Panc1 (cell line): ENCODE measurements around the gene PDK4. TPM values are rescaled to one million over a fixed set of nuclear protein-coding genes. Genes with fewer than 3 reads are reported as not detected.

ENCODE experiments used
- ATAC-seq: fragments of 200-7000 bp; cut with Tn5 transposase; 2 replicates; pipeline ENCODE4 v1.9.1; 2020; ENCODE audit warnings: mild to moderate bottlenecking, moderate library complexity
- BruUV-seq: library from RNA; stranded (reverse); fragments of 400-500 nt; replicated peaks from 2 replicates; lab custom pipeline; 2021; lab: Mats Ljungman, UMichigan
- CTCF ChIA-PET: fragments of 300-600 bp; sonication (Branson Sonifier 250); formaldehyde crosslinking; loops from one replicate; lab custom pipeline; 2022; ENCODE audit warnings: antibody characterized with exemption; lab: Charles Lee
- POLR2A ChIA-PET: fragments of 300-600 bp; sonication (Branson Sonifier 250); formaldehyde crosslinking; loops from one replicate; lab custom pipeline; 2022; ENCODE audit warnings: antibody characterized with exemption; lab: Charles Lee
- DNase-seq: peaks from one replicate; pipeline ENCODE4 v3.0.0-alpha.2; 2010; ENCODE audit warnings: low read depth, low spot score
- H3K27ac ChIP-seq: 2 replicates; pipeline ENCODE4 v1.5.1; 2011; ENCODE audit warnings: mild to moderate bottlenecking, low read length, inconsistent platforms
- H3K27me3 ChIP-seq: fragments of 200-500 bp; sonication (Bioruptor generic); 2 replicates; pipeline ENCODE4 v1.6.0; 2014; ENCODE audit warnings: low read length, inconsistent platforms; ENCODE audit not compliant: control insufficient read depth, insufficient read depth
- H3K36me3 ChIP-seq: fragments of 200-500 bp; sonication (Bioruptor generic); 2 replicates; pipeline ENCODE4 v1.5.1; 2014; ENCODE audit warnings: inconsistent platforms, mild to moderate bottlenecking, low read length, moderate library complexity; ENCODE audit not compliant: control insufficient read depth, insufficient read depth
- H3K4me1 ChIP-seq: 2 replicates; pipeline ENCODE4 v1.5.1; 2011; ENCODE audit warnings: inconsistent platforms, mild to moderate bottlenecking, low read length, moderate library complexity; ENCODE audit not compliant: control insufficient read depth, insufficient read depth
- H3K4me3 ChIP-seq, 2 experiments: 2 replicates each; pipeline ENCODE4 v1.5.1; 2011 to 2012; ENCODE audit warnings: low read depth in 2 of 2, low read length in 2 of 2, mild to moderate bottlenecking in 2 of 2, inconsistent platforms in 1 of 2, moderate library complexity in 1 of 2
- H3K9me3 ChIP-seq: fragments of 200-500 bp; sonication (Bioruptor generic); 2 replicates; pipeline ENCODE4 v1.5.1; 2014; ENCODE audit warnings: low read depth, mild to moderate bottlenecking, inconsistent platforms, low read length, moderate library complexity; ENCODE audit not compliant: control insufficient read depth, insufficient read depth
- POLR2AphosphoS5 ChIP-seq: IDR thresholded peaks from 2 replicates; pipeline ENCODE4 v1.6.1; 2012; ENCODE audit warnings: mild to moderate bottlenecking, low read depth, low read length, moderate library complexity
- SIN3A ChIP-seq: IDR thresholded peaks from 2 replicates; pipeline ENCODE4 v1.6.1; 2012; ENCODE audit warnings: low read depth, mild to moderate bottlenecking, low read length, moderate library complexity, borderline replicate concordance; ENCODE audit not compliant: insufficient read depth
- TCF7L2 ChIP-seq: IDR thresholded peaks from 2 replicates; pipeline ENCODE4 v1.6.1; 2011; ENCODE audit warnings: mild to moderate bottlenecking, low read depth, low read length, inconsistent platforms
- in situ Hi-C: cut with HindIII; loops from 2 replicates; pipeline ENCODE4 v1.10.0; 2016; ENCODE audit warnings: low sequenced_read_pairs, low pct_unique_long_range_greater_than_20kb
- intact Hi-C: fragments of 100-400 bp; cut with micrococcal nuclease; formaldehyde crosslinking; loops from one replicate; pipeline ENCODE4 v1.10.0; 2022; ENCODE audit not compliant: unreplicated experiment
- total RNA-seq: library from RNA; stranded (reverse); gene quantifications from one replicate; pipeline ENCODE4 v1.2.1, GENCODE V29; 2021; ENCODE audit not compliant: unreplicated experiment
- TF ChIP-seq, protein P1 (sequence below), 2 experiments: IDR thresholded peaks; 2 replicates each; pipeline ENCODE4 v1.6.1; 2011 to 2012; ENCODE audit warnings: low read depth in 2 of 2, control low read depth in 1 of 2, low read length in 1 of 2, mild to moderate bottlenecking in 1 of 2, moderate library complexity in 1 of 2; ENCODE audit not compliant: insufficient read depth in 1 of 2
- TF ChIP-seq, protein P2 (sequence below): fragments of 450-650 bp; IDR thresholded peaks from 2 replicates; pipeline ENCODE4 v1.5.1; 2017; ENCODE audit warnings: mild to moderate bottlenecking

The PDK4 gene
- total RNA-seq, 1 experiment from 2014 or later, result 1.4 TPM

DNA sequence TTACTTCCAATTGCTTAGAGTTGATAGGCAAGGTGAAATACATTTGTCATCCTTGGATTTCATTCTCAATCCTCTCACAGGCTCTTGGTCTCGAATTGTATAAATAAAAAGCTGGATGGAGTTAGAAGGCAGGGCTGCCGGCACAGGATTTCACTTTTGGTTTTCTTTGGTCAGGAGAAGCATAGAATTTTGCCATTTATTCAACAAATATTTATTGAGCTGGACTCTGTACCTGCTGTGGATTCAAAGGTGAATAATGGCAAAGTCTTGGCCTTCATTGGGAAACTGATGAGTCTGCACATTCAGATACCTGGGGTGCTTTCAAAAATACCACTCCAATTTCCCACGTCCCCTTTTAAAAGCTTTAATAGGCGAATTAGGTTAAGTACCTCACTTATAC lies 49.7 kb downstream of the PDK4 start:
- H3K27me3 ChIP-seq, result no peaks in the 10 kb centered on the region
- intact Hi-C loops (no loop called here), in situ Hi-C loops (no loop called here)
- no peaks in the 10 kb centered on the region for H3K9me3 ChIP-seq
- no peak overlapping the region for H3K27ac ChIP-seq
- H3K4me1 ChIP-seq, result no peaks in the 10 kb centered on the region; the same call in 1 of the 2 replicates
- ChIA-PET CTCF (interaction anchor here (1.1 kb wide), 1 partner anchor 139 kb away, joined by 3 read pairs; no protein-coding TSS in a partner anchor), POLR2A (no interaction called here)
- no TSS peak for BruUV-seq
- H3K4me3 ChIP-seq, result no peak overlapping the region
- no peak for TF ChIP-seq TCF7L2
- TF ChIP-seq SIN3A, result no peak
- TF ChIP-seq, protein P1, sequence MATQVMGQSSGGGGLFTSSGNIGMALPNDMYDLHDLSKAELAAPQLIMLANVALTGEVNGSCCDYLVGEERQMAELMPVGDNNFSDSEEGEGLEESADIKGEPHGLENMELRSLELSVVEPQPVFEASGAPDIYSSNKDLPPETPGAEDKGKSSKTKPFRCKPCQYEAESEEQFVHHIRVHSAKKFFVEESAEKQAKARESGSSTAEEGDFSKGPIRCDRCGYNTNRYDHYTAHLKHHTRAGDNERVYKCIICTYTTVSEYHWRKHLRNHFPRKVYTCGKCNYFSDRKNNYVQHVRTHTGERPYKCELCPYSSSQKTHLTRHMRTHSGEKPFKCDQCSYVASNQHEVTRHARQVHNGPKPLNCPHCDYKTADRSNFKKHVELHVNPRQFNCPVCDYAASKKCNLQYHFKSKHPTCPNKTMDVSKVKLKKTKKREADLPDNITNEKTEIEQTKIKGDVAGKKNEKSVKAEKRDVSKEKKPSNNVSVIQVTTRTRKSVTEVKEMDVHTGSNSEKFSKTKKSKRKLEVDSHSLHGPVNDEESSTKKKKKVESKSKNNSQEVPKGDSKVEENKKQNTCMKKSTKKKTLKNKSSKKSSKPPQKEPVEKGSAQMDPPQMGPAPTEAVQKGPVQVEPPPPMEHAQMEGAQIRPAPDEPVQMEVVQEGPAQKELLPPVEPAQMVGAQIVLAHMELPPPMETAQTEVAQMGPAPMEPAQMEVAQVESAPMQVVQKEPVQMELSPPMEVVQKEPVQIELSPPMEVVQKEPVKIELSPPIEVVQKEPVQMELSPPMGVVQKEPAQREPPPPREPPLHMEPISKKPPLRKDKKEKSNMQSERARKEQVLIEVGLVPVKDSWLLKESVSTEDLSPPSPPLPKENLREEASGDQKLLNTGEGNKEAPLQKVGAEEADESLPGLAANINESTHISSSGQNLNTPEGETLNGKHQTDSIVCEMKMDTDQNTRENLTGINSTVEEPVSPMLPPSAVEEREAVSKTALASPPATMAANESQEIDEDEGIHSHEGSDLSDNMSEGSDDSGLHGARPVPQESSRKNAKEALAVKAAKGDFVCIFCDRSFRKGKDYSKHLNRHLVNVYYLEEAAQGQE (IDR thresholded peaks at IDR 0.05; ENCODE audit: insufficient read depth in 1 of 2, low read depth in 2 of 2, low read length in 1 of 2), result no peak
- TF ChIP-seq, protein P2, sequence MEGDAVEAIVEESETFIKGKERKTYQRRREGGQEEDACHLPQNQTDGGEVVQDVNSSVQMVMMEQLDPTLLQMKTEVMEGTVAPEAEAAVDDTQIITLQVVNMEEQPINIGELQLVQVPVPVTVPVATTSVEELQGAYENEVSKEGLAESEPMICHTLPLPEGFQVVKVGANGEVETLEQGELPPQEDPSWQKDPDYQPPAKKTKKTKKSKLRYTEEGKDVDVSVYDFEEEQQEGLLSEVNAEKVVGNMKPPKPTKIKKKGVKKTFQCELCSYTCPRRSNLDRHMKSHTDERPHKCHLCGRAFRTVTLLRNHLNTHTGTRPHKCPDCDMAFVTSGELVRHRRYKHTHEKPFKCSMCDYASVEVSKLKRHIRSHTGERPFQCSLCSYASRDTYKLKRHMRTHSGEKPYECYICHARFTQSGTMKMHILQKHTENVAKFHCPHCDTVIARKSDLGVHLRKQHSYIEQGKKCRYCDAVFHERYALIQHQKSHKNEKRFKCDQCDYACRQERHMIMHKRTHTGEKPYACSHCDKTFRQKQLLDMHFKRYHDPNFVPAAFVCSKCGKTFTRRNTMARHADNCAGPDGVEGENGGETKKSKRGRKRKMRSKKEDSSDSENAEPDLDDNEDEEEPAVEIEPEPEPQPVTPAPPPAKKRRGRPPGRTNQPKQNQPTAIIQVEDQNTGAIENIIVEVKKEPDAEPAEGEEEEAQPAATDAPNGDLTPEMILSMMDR, result no peak
- TF ChIP-seq POLR2AphosphoS5, result no peak
- no peak for ATAC-seq
- no peak for DNase-seq
- H3K36me3 ChIP-seq, result no peaks in the 10 kb centered on the region

DNA sequence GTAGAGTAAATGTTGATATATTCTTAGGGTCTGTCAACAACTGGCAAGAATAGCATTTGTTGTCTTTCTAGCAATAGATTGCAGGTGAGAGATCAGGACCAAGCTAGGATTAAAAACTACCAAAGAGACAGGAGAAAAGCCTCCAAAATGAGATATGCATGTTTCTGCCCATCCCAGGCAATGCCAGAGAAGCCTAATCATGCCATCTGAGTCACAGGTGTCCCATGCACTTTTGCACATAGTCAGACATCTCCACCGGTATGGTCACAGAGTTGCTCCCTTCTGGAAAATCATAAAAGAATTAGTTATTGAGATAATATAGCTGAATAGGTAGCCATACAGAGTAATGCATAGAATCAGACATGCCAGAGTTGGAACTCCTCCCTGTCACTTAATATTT lies 50.6 kb downstream of the PDK4 start:
- ChIA-PET CTCF (interaction anchor here (0.6 to 1.1 kb wide), 3 partner anchors 141 to 144 kb away, joined by 3 to 10 read pairs (median 5); no protein-coding TSS in a partner anchor), POLR2A (no interaction called here)
- peak overlapping the region in 1 of 2 experiments; percentile 25; a peak in 1 of 4 replicates for H3K4me3 ChIP-seq
- H3K27me3 ChIP-seq, result no peaks in the 10 kb centered on the region
- intact Hi-C loops (no loop called here), in situ Hi-C loops (no loop called here)
- H3K27ac ChIP-seq, result no peak overlapping the region
- TF ChIP-seq, protein P2, result no peak
- no peak for TF ChIP-seq POLR2AphosphoS5
- TF ChIP-seq, protein P1 (IDR thresholded peaks at IDR 0.05; ENCODE audit: insufficient read depth in 1 of 2, low read depth in 2 of 2, low read length in 1 of 2), result no peak
- no peak for TF ChIP-seq TCF7L2
- TF ChIP-seq SIN3A, result no peak
- no peak for ATAC-seq
- BruUV-seq, result no TSS peak
- no peaks in the 10 kb centered on the region for H3K9me3 ChIP-seq
- H3K36me3 ChIP-seq, result no peaks in the 10 kb centered on the region
- peak; percentile 17 for DNase-seq
- no peaks in the 10 kb centered on the region; the same call in 1 of the 2 replicates for H3K4me1 ChIP-seq
